GM23248 (cell line): Measurements from ENCODE around the gene MAPK8IP1.

Experiments
- EZH2 ChIP-seq: fragments of 200-600 bp; sonication (generic); IDR thresholded peaks from 2 replicates; pipeline ENCODE4 v1.6.1; 2018; ENCODE audit warnings: antibody characterized with exemption, mild to moderate bottlenecking; ENCODE audit not compliant: insufficient read depth, poor library complexity, severe bottlenecking
- EZH2phosphoT487 ChIP-seq: fragments of 200-600 bp; sonication (generic); IDR thresholded peaks from 2 replicates; pipeline ENCODE4 v1.6.1; 2018; ENCODE audit warnings: antibody characterized with exemption, moderate library complexity, mild to moderate bottlenecking, low read depth; ENCODE audit not compliant: insufficient read depth

- TF ChIP-seq EZH2phosphoT487, result no peak
- no peak for TF ChIP-seq EZH2
These were observed 35.0 kb upstream of the MAPK8IP1 start for GRCh38 chr11:45850446-45850845.
